A673 (cell line): ENCODE measurements around the gene AIP. TPM values are rescaled to one million over a fixed set of nuclear protein-coding genes. Genes with fewer than 3 reads are reported as not detected.
"Not testable (repeated sequence)": the region's sequence is repeated elsewhere in the genome, so short reads cannot be mapped to it uniquely, and the experiment has no call there.

ENCODE experiments used
- BruUV-seq: library from RNA; stranded (reverse); fragments of 400-500 nt; replicated peaks from 2 replicates; lab custom pipeline; 2021; lab: Mats Ljungman, UMichigan
- CTCF ChIA-PET: fragments of 300-600 bp; sonication (Branson Sonifier 250); formaldehyde crosslinking; loops from one replicate; lab custom pipeline; 2022; ENCODE audit warnings: antibody characterized with exemption; lab: Charles Lee
- POLR2A ChIA-PET: fragments of 300-600 bp; sonication (Branson Sonifier 250); formaldehyde crosslinking; loops from one replicate; lab custom pipeline; 2022; ENCODE audit warnings: antibody characterized with exemption; ENCODE audit not compliant: low non-redundant PET; lab: Charles Lee
- DNase-seq: peaks from one replicate; pipeline ENCODE4 v3.0.0-alpha.2; 2015; ENCODE audit warnings: low spot score
- H3K27ac ChIP-seq: fragments of 200-600 bp; sonication (generic); 2 replicates; pipeline ENCODE4 v1.5.1; 2016; ENCODE audit warnings: mixed run types, low read depth, mild to moderate bottlenecking, mixed read lengths, antibody characterized with exemption, low read length; ENCODE audit not compliant: poor library complexity, severe bottlenecking
- H3K27me3 ChIP-seq: fragments of 200-600 bp; sonication (generic); replicated peaks from 2 replicates; pipeline ENCODE4 v1.6.1; 2017; ENCODE audit warnings: mixed run types, low read depth, mild to moderate bottlenecking, mixed read lengths, antibody characterized with exemption, low read length; ENCODE audit not compliant: insufficient read depth, poor library complexity
- H3K36me3 ChIP-seq: fragments of 200-600 bp; sonication (generic); 2 replicates; pipeline ENCODE4 v1.6.1; 2016; ENCODE audit warnings: mixed run types, mild to moderate bottlenecking, mixed read lengths, antibody characterized with exemption, low read length; ENCODE audit not compliant: insufficient read depth, poor library complexity, severe bottlenecking
- H3K4me1 ChIP-seq: fragments of 200-600 bp; sonication (generic); 2 replicates; pipeline ENCODE4 v1.6.1; 2017; ENCODE audit warnings: mixed run types, mild to moderate bottlenecking, mixed read lengths, antibody characterized with exemption, low read length; ENCODE audit not compliant: insufficient read depth, poor library complexity, severe bottlenecking
- H3K4me3 ChIP-seq: fragments of 200-600 bp; sonication (generic); 2 replicates; pipeline ENCODE4 v1.5.1; 2016; ENCODE audit warnings: low read depth, mixed run types, mild to moderate bottlenecking, mixed read lengths, low read length; ENCODE audit not compliant: poor library complexity, severe bottlenecking
- H3K9me3 ChIP-seq: fragments of 200-600 bp; sonication (generic); 2 replicates; pipeline ENCODE4 v1.6.1; 2016; ENCODE audit warnings: mixed run types, low read depth, mild to moderate bottlenecking, mixed read lengths, antibody characterized with exemption, low read length; ENCODE audit not compliant: poor library complexity, severe bottlenecking
- CTCF ChIP-seq: fragments of 300-800, 200-600 bp; sonication (generic); conservative IDR thresholded peaks from 2 replicates; pipeline ENCODE4 v1.5.1; 2017; ENCODE audit warnings: low read depth, mild to moderate bottlenecking, antibody characterized with exemption, low read length, moderate library complexity, mixed read lengths
- EZH2 ChIP-seq: fragments of 200-600 bp; sonication (generic); IDR thresholded peaks from 2 replicates; pipeline ENCODE4 v1.6.1; 2017; ENCODE audit warnings: borderline replicate concordance, low read depth, mild to moderate bottlenecking, mixed read lengths, antibody characterized with exemption, low read length; ENCODE audit not compliant: poor library complexity, severe bottlenecking
- intact Hi-C: fragments of 100-400 bp; cut with micrococcal nuclease; formaldehyde crosslinking; loops from one replicate; pipeline ENCODE4 v1.10.0; 2022; ENCODE audit not compliant: unreplicated experiment
- total RNA-seq: library from RNA; stranded (reverse); gene quantifications from 2 replicates; pipeline ENCODE4 v1.2.3, GENCODE V29; 2021

Gene AIP
- total RNA-seq, 1 experiment from 2014 or later, result 66.0 TPM

- Histone ChIP-seq H3K9me3 (no peaks in the 10 kb centered on the region), H3K27me3 (no peaks in the 10 kb centered on the region), H3K4me1 (no peaks in the 10 kb centered on the region), H3K36me3 (no peaks in the 10 kb centered on the region), H3K27ac (no peak overlapping the region), H3K4me3 (no peak overlapping the region)
- intact Hi-C loops, result no loop called here
- CTCF ChIA-PET, result no interaction called here
- no peak for TF ChIP-seq EZH2
- no peak for TF ChIP-seq CTCF
- POLR2A ChIA-PET, result no interaction called here
- no TSS peak for BruUV-seq
- no peak for DNase-seq
Observed at GRCh38 chr11:67472882-67473281, 9.9 kb upstream of the AIP start.

- intact Hi-C loops, H3K27me3 ChIP-seq, H3K36me3 ChIP-seq, H3K9me3 ChIP-seq, DNase-seq, CTCF ChIA-PET, H3K4me3 ChIP-seq, H3K4me1 ChIP-seq, POLR2A ChIA-PET, H3K27ac ChIP-seq, BruUV-seq: not testable (repeated sequence)
Observed at GRCh38 chr11:67476692-67477091, 6.1 kb upstream of the AIP start.

GRCh38 chr11:67477344-67478050 lies 5.3 kb upstream of the AIP start:
- CTCF ChIA-PET, DNase-seq, H3K27me3 ChIP-seq, H3K4me3 ChIP-seq, H3K4me1 ChIP-seq, intact Hi-C loops, H3K36me3 ChIP-seq, H3K27ac ChIP-seq, H3K9me3 ChIP-seq, BruUV-seq, POLR2A ChIA-PET: not testable (repeated sequence)

GRCh38 chr11:67482275-67482826 lies 475 bp upstream of the AIP start:
- TF ChIP-seq EZH2 (no peak), CTCF (no peak)
- BruUV-seq, result TSS peak; percentile 85
- CTCF ChIA-PET, result no interaction called here
- no peak for DNase-seq
- POLR2A ChIA-PET, result no interaction called here
- H3K4me3 ChIP-seq, result peak overlapping the region; percentile 54
- no peaks in the 10 kb centered on the region for H3K36me3 ChIP-seq
- H3K4me1 ChIP-seq, result peaks cover 9% of the 10 kb centered on the region
- H3K9me3 ChIP-seq, result no peaks in the 10 kb centered on the region
- no peaks in the 10 kb centered on the region for H3K27me3 ChIP-seq
- H3K27ac ChIP-seq, result peak overlapping the region; percentile 76
- intact Hi-C loops, result no loop called here
